Tibial nerve (tissue), 4 donors: ENCODE measurements around the gene SMYD3. TPM values are rescaled to one million over a fixed set of nuclear protein-coding genes. Genes with fewer than 3 reads are reported as not detected.
"Not testable (repeated sequence)": the region's sequence is repeated elsewhere in the genome, so short reads cannot be mapped to it uniquely, and the experiment has no call there.

ENCODE experiments used
- DNase-seq, 2 donors: peaks; one replicate each; pipeline ENCODE4 v3.0.0-alpha.2; 2019; ENCODE audit warnings: low spot score in 2 of 2
- H3K27ac ChIP-seq, 4 donors: fragments of 200-600 bp; sonication (generic) in 3 of 4; one replicate each; pipeline ENCODE4 v1.5.1; 2017 to 2019; ENCODE audit warnings: mild to moderate bottlenecking in 1 of 4
- H3K27me3 ChIP-seq, 2 donors: fragments of 200-600 bp; sonication (generic) in 1 of 2; one replicate each; pipeline versions ENCODE4 v1.5.1 to v1.6.0; 2017 to 2019
- H3K36me3 ChIP-seq, 3 donors: fragments of 200-600 bp; sonication (generic); one replicate each; pipeline ENCODE4 v1.5.1; 2018 to 2019
- H3K4me1 ChIP-seq, 4 donors: fragments of 200-600 bp; sonication (generic) in 3 of 4; one replicate each; pipeline ENCODE4 v1.5.1; 2017 to 2019
- H3K4me3 ChIP-seq, 4 donors: fragments of 200-600 bp; sonication (generic) in 3 of 4; one replicate each; pipeline ENCODE4 v1.5.1; 2017 to 2019; ENCODE audit warnings: mild to moderate bottlenecking in 1 of 4, moderate library complexity in 1 of 4
- H3K9me3 ChIP-seq, 4 donors: fragments of 200-600 bp; sonication (generic) in 3 of 4; one replicate each; pipeline ENCODE4 v1.5.1; 2017 to 2019
- EP300 ChIP-seq, 2 donors: sonication (generic); formaldehyde crosslinking; IDR thresholded peaks; one replicate each; pipeline ENCODE4 v1.6.1; 2017; ENCODE audit warnings: antibody characterized with exemption in 2 of 2, mild to moderate bottlenecking in 1 of 2
- POLR2A ChIP-seq, 2 donors: fragments of 450-650 bp; IDR thresholded peaks; one replicate each; pipeline ENCODE4 v1.6.1; 2017; ENCODE audit warnings: antibody characterized with exemption in 2 of 2, mild to moderate bottlenecking in 2 of 2, moderate library complexity in 2 of 2
- WGBS, 2 donors: methylation state at CpG; one replicate each; pipeline ENCODE4 v1.1.5; 2018; 5-methylcytosine and 5-hydroxymethylcytosine counted together
- total RNA-seq, 4 donors: library from RNA; depleted of rRNA; stranded (reverse); fragments of >200 nt; gene quantifications; one replicate each; pipeline ENCODE4 v1.1.0, GENCODE V29; 2016
- TF ChIP-seq, protein P1 (sequence below), 5 experiments: fragments of 200-600 bp in 3 of 5; fragments of 450-650 bp in 2 of 5; sonication (generic) in 3 of 5; IDR thresholded peaks; one replicate each; pipeline ENCODE4 v1.5.1; 2016 to 2019; ENCODE audit warnings: antibody characterized with exemption in 5 of 5, mild to moderate bottlenecking in 3 of 5, moderate library complexity in 2 of 5

Gene SMYD3
- total RNA-seq, 4 donors from 2014 or later = 22.2 to 30.3 (median 27.0) TPM

DNA sequence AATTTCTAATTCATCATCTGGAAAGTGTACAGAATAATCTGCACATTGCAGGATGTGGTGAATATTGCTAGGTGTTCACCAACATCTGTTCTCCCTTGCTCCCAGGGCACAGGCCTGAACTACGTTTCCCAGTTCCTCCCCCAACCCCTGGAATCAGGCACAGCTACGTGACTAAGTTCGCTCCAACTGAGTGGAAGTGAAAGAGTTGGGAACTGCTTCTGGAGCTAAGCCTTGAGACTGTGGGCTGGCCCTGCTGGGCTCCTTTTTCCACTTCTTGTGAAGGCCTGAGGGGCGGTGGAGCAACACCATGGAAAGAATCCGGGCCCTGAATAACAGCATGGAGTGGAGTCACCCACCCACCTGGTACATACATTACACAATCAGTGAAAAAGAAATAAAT, 534.6 kb downstream of the SMYD3 start:
- no peaks in the 10 kb centered on the region for H3K4me1 ChIP-seq
- H3K4me3 ChIP-seq = no peak overlapping the region
- H3K9me3 ChIP-seq = no peaks in the 10 kb centered on the region
- H3K36me3 ChIP-seq = no peaks in the 10 kb centered on the region
- DNase-seq = no peak
- no peak overlapping the region for H3K27ac ChIP-seq
- H3K27me3 ChIP-seq = no peaks in the 10 kb centered on the region
- no peak for TF ChIP-seq EP300 (IDR thresholded peaks at IDR 0.05)
- TF ChIP-seq, protein P1, sequence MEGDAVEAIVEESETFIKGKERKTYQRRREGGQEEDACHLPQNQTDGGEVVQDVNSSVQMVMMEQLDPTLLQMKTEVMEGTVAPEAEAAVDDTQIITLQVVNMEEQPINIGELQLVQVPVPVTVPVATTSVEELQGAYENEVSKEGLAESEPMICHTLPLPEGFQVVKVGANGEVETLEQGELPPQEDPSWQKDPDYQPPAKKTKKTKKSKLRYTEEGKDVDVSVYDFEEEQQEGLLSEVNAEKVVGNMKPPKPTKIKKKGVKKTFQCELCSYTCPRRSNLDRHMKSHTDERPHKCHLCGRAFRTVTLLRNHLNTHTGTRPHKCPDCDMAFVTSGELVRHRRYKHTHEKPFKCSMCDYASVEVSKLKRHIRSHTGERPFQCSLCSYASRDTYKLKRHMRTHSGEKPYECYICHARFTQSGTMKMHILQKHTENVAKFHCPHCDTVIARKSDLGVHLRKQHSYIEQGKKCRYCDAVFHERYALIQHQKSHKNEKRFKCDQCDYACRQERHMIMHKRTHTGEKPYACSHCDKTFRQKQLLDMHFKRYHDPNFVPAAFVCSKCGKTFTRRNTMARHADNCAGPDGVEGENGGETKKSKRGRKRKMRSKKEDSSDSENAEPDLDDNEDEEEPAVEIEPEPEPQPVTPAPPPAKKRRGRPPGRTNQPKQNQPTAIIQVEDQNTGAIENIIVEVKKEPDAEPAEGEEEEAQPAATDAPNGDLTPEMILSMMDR (IDR thresholded peaks at IDR 0.05) = no peak
- TF ChIP-seq POLR2A (IDR thresholded peaks at IDR 0.05) = no peak
- 87 to 92% methylated on average over 5 of the region's 5 CpGs for whole genome bisulfite sequencing, 2 donors

DNA sequence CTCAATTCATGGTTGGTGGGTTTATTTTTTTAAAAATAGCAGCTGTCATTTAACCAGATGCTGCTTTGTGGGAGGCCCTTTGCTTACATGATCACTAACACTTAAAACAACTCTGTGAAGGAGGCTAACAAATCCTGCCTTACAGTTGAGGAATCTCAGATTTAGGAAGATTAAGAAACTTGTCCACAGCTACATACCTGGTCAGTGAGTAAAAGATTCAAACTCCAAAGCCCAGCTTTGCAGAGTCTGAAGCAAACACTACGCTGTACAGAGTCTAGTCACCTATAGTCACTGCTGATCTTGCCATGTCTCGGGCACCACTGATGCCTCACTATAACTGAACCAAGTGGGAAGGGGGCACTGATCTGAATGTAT, 535.4 kb downstream of the SMYD3 start:
- DNase-seq = no peak
- Histone ChIP-seq H3K27me3 (no peaks in the 10 kb centered on the region), H3K36me3 (no peaks in the 10 kb centered on the region), H3K4me3 (no peak overlapping the region), H3K27ac (no peak overlapping the region), H3K9me3 (no peaks in the 10 kb centered on the region), H3K4me1 (no peaks in the 10 kb centered on the region)
- TF ChIP-seq, protein P1 (IDR thresholded peaks at IDR 0.05) = no peak
- TF ChIP-seq POLR2A (IDR thresholded peaks at IDR 0.05) (no peak), EP300 (IDR thresholded peaks at IDR 0.05) (no peak)
- 100% methylated on average over 2 of the region's 2 CpGs for WGBS, 2 donors

DNA sequence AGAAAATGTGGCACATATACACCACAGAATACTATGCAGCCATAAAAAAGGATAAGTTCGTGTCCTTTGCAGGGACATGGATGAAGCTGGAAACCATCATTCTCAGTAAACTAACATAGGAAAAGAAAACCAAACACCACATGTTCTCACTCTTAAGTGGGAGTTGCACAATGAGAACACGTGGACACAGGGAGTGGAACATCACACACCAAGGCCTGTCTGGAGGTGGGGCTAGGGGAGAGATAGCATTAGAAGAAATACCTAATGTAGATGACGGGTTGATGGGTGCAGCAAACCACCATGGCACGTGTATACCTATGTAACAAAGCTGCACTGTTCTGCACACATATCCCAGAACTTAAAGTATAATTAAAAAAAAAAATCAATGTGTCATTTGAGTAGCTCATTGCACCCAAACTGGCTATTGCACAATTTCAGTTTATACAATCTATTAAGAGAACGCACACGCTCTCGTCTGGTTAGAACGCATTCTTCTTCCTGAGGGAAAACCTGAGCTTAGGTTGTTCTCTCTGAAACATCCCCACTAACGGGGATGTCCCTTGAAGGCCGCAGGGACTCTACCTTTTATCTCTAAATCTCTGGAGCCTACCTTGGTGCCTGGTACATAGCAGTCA, 535.9 kb downstream of the SMYD3 start:
- H3K4me3 ChIP-seq, H3K4me1 ChIP-seq, DNase-seq, H3K9me3 ChIP-seq, H3K27ac ChIP-seq, H3K36me3 ChIP-seq, H3K27me3 ChIP-seq: not testable (repeated sequence)
- 92 to 95% methylated on average over 10 of the region's 10 CpGs for WGBS, 2 donors

DNA sequence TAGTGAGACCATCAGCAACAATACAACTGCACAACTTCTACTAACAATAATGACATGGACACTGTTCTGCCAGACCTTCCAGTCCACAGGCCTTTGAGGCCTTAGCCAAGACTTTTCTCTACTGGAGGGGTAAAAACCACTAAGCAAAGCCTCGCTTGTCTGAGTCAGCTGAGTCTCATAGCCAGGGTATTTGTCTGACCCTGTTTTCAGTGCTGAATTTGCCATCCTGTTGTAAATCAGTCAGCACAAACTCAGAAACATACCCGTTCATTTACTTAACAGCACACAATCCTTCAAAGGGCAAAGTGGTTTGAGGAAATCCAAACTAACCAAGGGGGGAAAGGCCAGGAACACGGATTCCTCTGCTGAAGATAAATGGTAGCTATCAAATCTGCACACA, 537.8 kb downstream of the SMYD3 start:
- H3K27me3 ChIP-seq = no peaks in the 10 kb centered on the region
- TF ChIP-seq POLR2A (IDR thresholded peaks at IDR 0.05) = no peak
- no peak for TF ChIP-seq EP300 (IDR thresholded peaks at IDR 0.05)
- TF ChIP-seq, protein P1 (IDR thresholded peaks at IDR 0.05) = no peak
- H3K4me3 ChIP-seq = no peak overlapping the region
- H3K9me3 ChIP-seq = no peaks in the 10 kb centered on the region
- no peak for DNase-seq
- H3K36me3 ChIP-seq = no peaks in the 10 kb centered on the region
- WGBS, 2 donors = 38 to 60% methylated on average over 3 of the region's 3 CpGs
- no peaks in the 10 kb centered on the region for H3K4me1 ChIP-seq
- H3K27ac ChIP-seq = no peak overlapping the region

DNA sequence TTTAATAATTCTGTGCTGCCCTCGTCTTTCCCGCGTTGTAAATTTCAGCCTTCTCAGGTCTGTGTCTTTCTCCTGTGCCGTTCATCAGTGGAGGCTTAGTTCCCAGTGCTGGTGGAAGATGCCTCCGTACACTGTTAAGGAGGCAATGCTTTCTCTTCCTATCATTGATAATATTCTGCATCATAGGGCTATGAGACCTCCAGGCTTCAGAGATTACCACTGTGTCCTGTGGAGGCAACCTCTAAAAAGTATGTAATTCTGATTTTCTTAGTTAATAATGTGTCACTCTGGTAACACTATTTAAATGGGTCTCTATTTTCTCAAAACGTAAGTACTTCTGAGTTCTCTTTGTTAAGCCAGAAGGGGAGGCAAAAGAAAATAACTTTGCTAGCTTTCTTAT, 538.3 kb downstream of the SMYD3 start:
- no peaks in the 10 kb centered on the region for H3K4me1 ChIP-seq
- DNase-seq = no peak
- H3K4me3 ChIP-seq = no peak overlapping the region
- no peaks in the 10 kb centered on the region for H3K27me3 ChIP-seq
- no peaks in the 10 kb centered on the region for H3K9me3 ChIP-seq
- TF ChIP-seq EP300 (IDR thresholded peaks at IDR 0.05) = no peak
- TF ChIP-seq POLR2A (IDR thresholded peaks at IDR 0.05) = no peak
- TF ChIP-seq, protein P1 (IDR thresholded peaks at IDR 0.05) = no peak
- H3K27ac ChIP-seq = no peak overlapping the region
- no peaks in the 10 kb centered on the region for H3K36me3 ChIP-seq
- 83 to 88% methylated on average over 6 of the region's 6 CpGs for WGBS, 2 donors

DNA sequence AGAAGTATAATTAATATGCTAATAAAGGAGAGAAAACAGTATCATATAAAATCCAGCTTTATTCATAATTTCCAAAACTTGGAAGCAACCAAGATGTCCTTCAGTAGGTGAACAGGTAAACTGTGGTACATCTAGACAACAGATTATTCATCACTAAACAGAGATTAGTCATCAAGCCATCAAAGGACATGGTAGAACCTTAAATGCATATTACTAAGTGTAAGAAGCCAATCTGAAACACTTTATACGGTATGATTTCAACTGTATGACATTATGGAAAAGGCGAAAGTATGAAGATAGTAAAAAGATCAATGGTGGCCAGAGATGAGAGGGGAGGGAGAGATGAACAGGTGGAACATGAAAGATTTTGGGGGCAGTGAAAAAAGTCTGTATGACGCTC, 541.7 kb downstream of the SMYD3 start:
- H3K9me3 ChIP-seq = no peaks in the 10 kb centered on the region
- no peak overlapping the region for H3K4me3 ChIP-seq
- no peak for DNase-seq
- H3K4me1 ChIP-seq = no peaks in the 10 kb centered on the region
- H3K27ac ChIP-seq = no peak overlapping the region
- H3K36me3 ChIP-seq = no peaks in the 10 kb centered on the region
- no peaks in the 10 kb centered on the region for H3K27me3 ChIP-seq
- TF ChIP-seq EP300 (IDR thresholded peaks at IDR 0.05) (no peak), POLR2A (IDR thresholded peaks at IDR 0.05) (no peak)
- TF ChIP-seq, protein P1 (IDR thresholded peaks at IDR 0.05) = no peak
- 97 to 99% methylated on average over 3 of the region's 3 CpGs for WGBS, 2 donors
